A673 (cell line): Measurements from ENCODE around the gene B3GNT4. TPM values are rescaled to one million over a fixed set of nuclear protein-coding genes. Genes with fewer than 3 reads are reported as not detected.
"Not testable (repeated sequence)": the region's sequence is repeated elsewhere in the genome, so short reads cannot be mapped to it uniquely, and the experiment has no call there.

Experiments used
- BruUV-seq: library from RNA; stranded (reverse); fragments of 400-500 nt; replicated peaks from 2 replicates; lab custom pipeline; 2021; lab: Mats Ljungman, UMichigan
- CTCF ChIA-PET: fragments of 300-600 bp; sonication (Branson Sonifier 250); formaldehyde crosslinking; loops from one replicate; lab custom pipeline; 2022; ENCODE audit warnings: antibody characterized with exemption; lab: Charles Lee
- POLR2A ChIA-PET: fragments of 300-600 bp; sonication (Branson Sonifier 250); formaldehyde crosslinking; loops from one replicate; lab custom pipeline; 2022; ENCODE audit warnings: antibody characterized with exemption; ENCODE audit not compliant: low non-redundant PET; lab: Charles Lee
- DNase-seq: peaks from one replicate; pipeline ENCODE4 v3.0.0-alpha.2; 2015; ENCODE audit warnings: low spot score
- H3K27ac ChIP-seq: fragments of 200-600 bp; sonication (generic); 2 replicates; pipeline ENCODE4 v1.5.1; 2016; ENCODE audit warnings: mixed run types, low read depth, mild to moderate bottlenecking, mixed read lengths, antibody characterized with exemption, low read length; ENCODE audit not compliant: poor library complexity, severe bottlenecking
- H3K27me3 ChIP-seq: fragments of 200-600 bp; sonication (generic); replicated peaks from 2 replicates; pipeline ENCODE4 v1.6.1; 2017; ENCODE audit warnings: mixed run types, low read depth, mild to moderate bottlenecking, mixed read lengths, antibody characterized with exemption, low read length; ENCODE audit not compliant: insufficient read depth, poor library complexity
- H3K36me3 ChIP-seq: fragments of 200-600 bp; sonication (generic); 2 replicates; pipeline ENCODE4 v1.6.1; 2016; ENCODE audit warnings: mixed run types, mild to moderate bottlenecking, mixed read lengths, antibody characterized with exemption, low read length; ENCODE audit not compliant: insufficient read depth, poor library complexity, severe bottlenecking
- H3K4me1 ChIP-seq: fragments of 200-600 bp; sonication (generic); 2 replicates; pipeline ENCODE4 v1.6.1; 2017; ENCODE audit warnings: mixed run types, mild to moderate bottlenecking, mixed read lengths, antibody characterized with exemption, low read length; ENCODE audit not compliant: insufficient read depth, poor library complexity, severe bottlenecking
- H3K4me3 ChIP-seq: fragments of 200-600 bp; sonication (generic); 2 replicates; pipeline ENCODE4 v1.5.1; 2016; ENCODE audit warnings: low read depth, mixed run types, mild to moderate bottlenecking, mixed read lengths, low read length; ENCODE audit not compliant: poor library complexity, severe bottlenecking
- H3K9me3 ChIP-seq: fragments of 200-600 bp; sonication (generic); 2 replicates; pipeline ENCODE4 v1.6.1; 2016; ENCODE audit warnings: mixed run types, low read depth, mild to moderate bottlenecking, mixed read lengths, antibody characterized with exemption, low read length; ENCODE audit not compliant: poor library complexity, severe bottlenecking
- CTCF ChIP-seq: fragments of 300-800, 200-600 bp; sonication (generic); conservative IDR thresholded peaks from 2 replicates; pipeline ENCODE4 v1.5.1; 2017; ENCODE audit warnings: low read depth, mild to moderate bottlenecking, antibody characterized with exemption, low read length, moderate library complexity, mixed read lengths
- EZH2 ChIP-seq: fragments of 200-600 bp; sonication (generic); IDR thresholded peaks from 2 replicates; pipeline ENCODE4 v1.6.1; 2017; ENCODE audit warnings: borderline replicate concordance, low read depth, mild to moderate bottlenecking, mixed read lengths, antibody characterized with exemption, low read length; ENCODE audit not compliant: poor library complexity, severe bottlenecking
- intact Hi-C: fragments of 100-400 bp; cut with micrococcal nuclease; formaldehyde crosslinking; loops from one replicate; pipeline ENCODE4 v1.10.0; 2022; ENCODE audit not compliant: unreplicated experiment
- total RNA-seq: library from RNA; stranded (reverse); gene quantifications from 2 replicates; pipeline ENCODE4 v1.2.3, GENCODE V29; 2021

B3GNT4 gene
- total RNA-seq, 1 experiment from 2014 or later = 0.15 TPM

GRCh38 chr12:122201381-122201780 is 2.1 kb upstream of the B3GNT4 start:
- H3K27me3 ChIP-seq = peaks cover 15% of the 10 kb centered on the region

DNA sequence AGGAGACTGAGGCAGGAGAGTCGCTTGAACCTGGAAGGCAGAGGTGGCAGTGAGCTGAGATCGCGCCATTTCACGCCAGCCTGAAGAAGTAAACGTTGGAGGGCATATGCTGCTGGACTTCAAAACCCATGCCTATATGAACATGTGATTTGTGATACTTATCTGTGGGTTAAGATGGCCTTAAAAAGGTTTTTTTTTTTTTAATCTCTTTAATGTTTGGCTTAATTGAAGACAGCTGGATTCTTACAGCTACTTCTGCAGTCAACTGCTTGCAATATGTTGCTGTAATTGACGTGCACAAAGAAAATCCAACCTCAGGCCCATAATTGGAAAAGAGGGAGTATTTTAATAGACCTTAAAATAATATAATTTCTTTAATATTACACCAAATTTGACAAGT is 1.5 kb upstream of the B3GNT4 start:
- Histone ChIP-seq H3K36me3 (no peaks in the 10 kb centered on the region), H3K27me3 (peaks cover 15% of the 10 kb centered on the region), H3K4me1 (peaks cover 14% of the 10 kb centered on the region), H3K9me3 (no peaks in the 10 kb centered on the region), H3K27ac (no peak overlapping the region), H3K4me3 (no peak overlapping the region)
- POLR2A ChIA-PET = no interaction called here
- no TSS peak for BruUV-seq
- CTCF ChIA-PET = no interaction called here
- TF ChIP-seq EZH2 (no peak), CTCF (no peak)
- no peak for DNase-seq
- intact Hi-C loops = no loop called here

More at GRCh38 chr12:122201381-122201780, 2.1 kb upstream of the B3GNT4 start:
- Histone ChIP-seq H3K4me3 (no peak overlapping the region), H3K36me3 (no peaks in the 10 kb centered on the region), H3K9me3 (no peaks in the 10 kb centered on the region), H3K27ac (no peak overlapping the region), H3K4me1 (peaks cover 14% of the 10 kb centered on the region)
- no peak for TF ChIP-seq CTCF
- TF ChIP-seq EZH2 = no peak
- ChIA-PET POLR2A (no interaction called here), CTCF (no interaction called here)
- intact Hi-C loops = no loop called here
- DNase-seq = no peak
- no TSS peak for BruUV-seq

GRCh38 chr12:122202811-122203210 is 698 bp upstream of the B3GNT4 start:
- H3K4me1 ChIP-seq = peaks cover 14% of the 10 kb centered on the region
- peaks cover 15% of the 10 kb centered on the region for H3K27me3 ChIP-seq
- CTCF ChIA-PET, H3K9me3 ChIP-seq, H3K36me3 ChIP-seq, H3K27ac ChIP-seq, DNase-seq, intact Hi-C loops, POLR2A ChIA-PET, BruUV-seq: not testable (repeated sequence)
- H3K4me3 ChIP-seq = peak overlapping the region; percentile 48
